GM12801 (cell line): ENCODE measurements around the gene CLMN.

ENCODE experiments used
- TF ChIP-seq, protein P1 (sequence below): IDR thresholded peaks from one replicate; pipeline ENCODE4 v1.5.1; 2011; ENCODE audit warnings: control low read depth; ENCODE audit not compliant: insufficient read length; ENCODE audit errors: extremely low read depth

The CLMN gene

DNA sequence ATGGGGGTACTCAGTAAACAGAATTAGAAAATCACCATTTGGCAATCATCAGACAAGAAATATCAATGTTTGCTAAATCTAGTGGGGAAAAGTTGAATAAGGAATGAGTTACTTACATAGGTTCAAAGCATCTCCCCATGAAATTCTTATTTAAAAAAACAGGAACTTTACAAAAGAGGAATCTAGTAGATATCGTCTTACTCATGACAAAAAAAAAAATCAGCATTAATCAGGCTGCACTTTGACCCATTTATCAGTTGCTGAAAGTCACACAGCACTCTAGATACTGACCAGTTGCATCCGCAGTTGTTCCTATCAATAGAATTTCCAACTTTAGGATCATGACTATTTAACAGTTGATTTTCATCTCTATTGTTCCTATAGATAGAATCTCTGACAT, 156.6 kb downstream of the CLMN start:
- TF ChIP-seq, protein P1, sequence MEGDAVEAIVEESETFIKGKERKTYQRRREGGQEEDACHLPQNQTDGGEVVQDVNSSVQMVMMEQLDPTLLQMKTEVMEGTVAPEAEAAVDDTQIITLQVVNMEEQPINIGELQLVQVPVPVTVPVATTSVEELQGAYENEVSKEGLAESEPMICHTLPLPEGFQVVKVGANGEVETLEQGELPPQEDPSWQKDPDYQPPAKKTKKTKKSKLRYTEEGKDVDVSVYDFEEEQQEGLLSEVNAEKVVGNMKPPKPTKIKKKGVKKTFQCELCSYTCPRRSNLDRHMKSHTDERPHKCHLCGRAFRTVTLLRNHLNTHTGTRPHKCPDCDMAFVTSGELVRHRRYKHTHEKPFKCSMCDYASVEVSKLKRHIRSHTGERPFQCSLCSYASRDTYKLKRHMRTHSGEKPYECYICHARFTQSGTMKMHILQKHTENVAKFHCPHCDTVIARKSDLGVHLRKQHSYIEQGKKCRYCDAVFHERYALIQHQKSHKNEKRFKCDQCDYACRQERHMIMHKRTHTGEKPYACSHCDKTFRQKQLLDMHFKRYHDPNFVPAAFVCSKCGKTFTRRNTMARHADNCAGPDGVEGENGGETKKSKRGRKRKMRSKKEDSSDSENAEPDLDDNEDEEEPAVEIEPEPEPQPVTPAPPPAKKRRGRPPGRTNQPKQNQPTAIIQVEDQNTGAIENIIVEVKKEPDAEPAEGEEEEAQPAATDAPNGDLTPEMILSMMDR, result no peak

DNA sequence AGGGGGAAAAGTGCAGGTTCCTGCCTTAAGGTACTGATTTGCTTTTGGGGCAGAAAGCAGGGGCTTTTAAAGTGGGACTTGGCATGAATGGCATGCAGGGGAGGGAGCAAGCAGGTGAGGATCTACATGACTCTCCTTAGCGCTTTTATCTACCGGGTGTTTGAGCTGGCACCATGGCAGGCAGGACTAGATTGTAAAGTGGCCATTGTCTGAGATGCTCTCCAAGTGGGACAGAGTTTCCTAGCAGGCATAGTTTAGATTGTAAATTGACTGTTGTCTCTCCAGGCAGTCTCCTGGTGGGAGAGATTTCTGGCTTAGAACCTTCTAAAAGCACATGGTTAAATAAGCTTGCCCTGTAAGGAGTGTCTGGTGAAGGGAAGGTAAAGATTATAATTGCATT, 157.1 kb downstream of the CLMN start:
- TF ChIP-seq, protein P1, result no peak

DNA sequence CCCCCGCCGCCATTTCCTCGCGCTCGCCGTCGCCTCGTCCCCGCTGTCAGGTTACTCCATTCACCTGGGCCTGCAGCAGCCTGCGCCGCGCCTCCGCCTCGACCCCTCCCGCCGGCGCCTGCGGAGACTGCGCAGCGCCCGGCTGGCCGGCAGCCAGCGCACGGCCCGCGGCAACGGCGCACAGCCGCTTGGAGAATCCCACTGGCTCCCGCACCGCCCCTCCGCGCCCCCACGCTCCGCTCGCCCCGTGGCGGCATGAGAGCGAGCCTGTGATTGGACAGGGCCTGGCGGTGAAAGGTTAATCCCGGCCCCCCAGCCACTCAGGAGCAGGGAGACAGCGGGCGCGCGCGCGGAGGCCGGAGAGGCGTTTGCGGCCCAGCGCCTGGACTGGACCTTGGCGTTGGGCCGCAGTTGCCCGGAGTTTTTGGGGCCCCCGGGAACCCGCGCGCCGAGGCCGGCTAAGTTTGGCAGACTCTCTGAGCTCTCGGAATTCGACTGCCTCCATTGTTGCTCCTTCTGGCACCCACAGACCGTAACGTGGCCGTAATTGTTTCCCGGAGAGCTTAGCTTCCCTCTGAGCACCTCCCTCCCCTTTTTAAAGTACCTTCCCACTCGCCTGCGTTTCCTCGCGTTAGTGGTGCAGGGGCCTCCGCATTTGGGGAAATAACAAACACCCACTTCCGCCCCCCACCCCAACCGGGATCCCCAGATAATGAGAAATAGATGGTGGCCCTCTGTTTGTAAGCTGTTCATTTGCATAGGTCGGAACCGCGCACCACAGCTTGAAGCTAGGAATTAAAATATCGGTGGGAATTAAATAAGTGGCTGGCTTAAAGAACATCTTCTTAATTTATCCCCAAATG, 162.2 kb downstream of the CLMN start, which contains the start of gene DICER1:
Gene DICER1 (minus strand): TSS at position 203 of the 863 bp plus-strand sequence. CDS start 24,071 bp downstream, outside the sequence.
- TF ChIP-seq, protein P1, result no peak

DNA sequence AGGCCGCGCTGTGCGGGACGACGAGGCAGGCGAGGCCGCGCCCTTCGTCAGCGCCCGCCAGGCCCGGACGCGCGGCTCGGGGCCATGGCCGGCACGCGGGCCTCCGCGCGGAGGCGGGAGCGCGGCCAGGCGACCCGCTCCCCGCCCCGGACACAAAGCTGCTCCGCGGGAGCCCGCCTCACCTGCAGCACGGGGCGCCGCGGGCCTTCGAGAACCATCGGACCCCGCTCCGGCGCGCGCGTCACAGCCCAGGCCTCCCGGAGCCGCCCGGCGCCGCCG, 162.7 kb downstream of the CLMN start:
- TF ChIP-seq, protein P1, result no peak

DNA sequence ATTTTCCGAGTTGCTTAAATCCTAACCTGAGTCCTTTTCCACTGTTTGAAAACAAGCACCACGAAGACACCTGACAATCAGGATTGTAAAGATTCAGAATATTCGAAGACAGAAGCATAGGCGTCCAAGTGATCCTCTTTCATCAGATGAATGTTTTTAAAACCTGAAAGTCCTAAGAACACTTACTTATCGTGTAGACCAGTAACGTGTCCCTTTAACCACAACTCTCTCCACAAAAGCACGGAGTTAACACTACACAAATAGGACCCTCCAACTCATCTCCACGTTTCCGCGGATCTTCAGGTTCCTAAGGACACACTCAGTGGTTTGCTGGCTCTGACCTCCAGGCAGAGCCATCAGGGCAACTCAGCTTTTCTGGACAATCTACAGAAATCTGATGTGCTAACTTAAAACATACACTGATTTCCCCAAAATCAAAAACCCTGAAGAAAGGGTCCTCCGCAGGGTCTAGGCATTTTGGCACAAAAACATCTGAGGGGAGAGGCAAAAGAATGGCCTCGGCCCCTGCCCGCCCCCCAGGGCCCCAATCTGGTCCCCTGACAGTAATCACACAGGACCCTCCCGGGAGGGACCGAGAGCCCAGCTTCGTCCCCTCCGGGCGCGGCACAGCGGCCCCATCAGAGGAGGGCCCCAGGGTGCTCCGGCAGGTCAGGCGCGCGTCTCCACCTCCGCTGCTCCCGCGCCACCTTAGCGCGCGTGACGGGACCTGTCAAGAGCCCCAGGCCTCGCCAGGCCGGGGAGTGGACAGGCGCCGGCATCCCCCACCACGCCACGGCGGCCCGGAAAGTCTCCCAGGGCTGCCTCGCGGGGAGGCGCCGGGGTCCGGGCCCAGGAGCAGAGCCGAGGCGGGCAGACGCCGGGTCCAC, 163.3 kb downstream of the CLMN start:
- TF ChIP-seq, protein P1, result no peak

DNA sequence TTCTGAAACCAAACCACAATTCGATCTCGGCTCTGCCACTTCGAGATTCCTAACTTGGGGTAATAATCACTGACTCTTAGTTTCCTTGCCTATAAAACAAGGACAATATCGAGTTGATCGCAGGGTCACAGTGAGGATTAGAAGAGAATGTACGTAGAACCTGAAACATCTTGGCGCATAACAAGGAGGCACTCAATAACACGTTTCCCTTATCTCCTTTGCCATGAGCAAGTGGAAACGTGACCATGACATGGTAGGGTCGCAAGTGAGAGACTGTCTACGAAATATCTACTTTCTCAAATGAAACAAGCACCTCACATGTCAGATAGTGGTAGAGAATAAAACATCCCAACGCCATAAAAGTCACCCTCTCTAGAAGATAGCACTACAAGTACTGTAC, 164.7 kb downstream of the CLMN start:
- TF ChIP-seq, protein P1, result no peak

DNA sequence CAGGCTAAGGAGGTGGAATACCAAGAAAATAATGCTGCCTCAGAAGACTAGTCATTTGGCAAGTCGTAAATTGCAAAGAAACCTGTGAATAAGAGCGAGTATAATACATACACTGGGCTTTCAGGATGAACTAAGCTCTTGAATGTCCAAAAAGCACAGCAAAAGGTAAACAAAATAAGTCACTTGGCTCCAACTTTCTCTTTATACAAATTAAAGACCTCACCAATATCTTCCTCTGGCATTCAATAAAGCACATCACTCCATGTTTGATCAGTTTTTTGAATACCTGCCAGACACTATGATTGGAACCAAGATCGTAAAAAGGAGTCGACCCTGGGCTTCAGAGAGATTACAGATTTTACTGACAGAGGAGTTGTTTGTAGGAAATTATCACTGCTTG, 165.8 kb downstream of the CLMN start:
- TF ChIP-seq, protein P1, result no peak
